ENCODE measurements around the gene SPOCK2. TPM values are rescaled to one million over a fixed set of nuclear protein-coding genes. Genes with fewer than 3 reads are reported as not detected.

The SPOCK2 gene
- total and polyA plus RNA-seq, 2 of the 13 experiments (the other 11 are each of a cell fraction or from before 2014, with no cell fraction given) = 8.6 to 30.6 TPM

DNA sequence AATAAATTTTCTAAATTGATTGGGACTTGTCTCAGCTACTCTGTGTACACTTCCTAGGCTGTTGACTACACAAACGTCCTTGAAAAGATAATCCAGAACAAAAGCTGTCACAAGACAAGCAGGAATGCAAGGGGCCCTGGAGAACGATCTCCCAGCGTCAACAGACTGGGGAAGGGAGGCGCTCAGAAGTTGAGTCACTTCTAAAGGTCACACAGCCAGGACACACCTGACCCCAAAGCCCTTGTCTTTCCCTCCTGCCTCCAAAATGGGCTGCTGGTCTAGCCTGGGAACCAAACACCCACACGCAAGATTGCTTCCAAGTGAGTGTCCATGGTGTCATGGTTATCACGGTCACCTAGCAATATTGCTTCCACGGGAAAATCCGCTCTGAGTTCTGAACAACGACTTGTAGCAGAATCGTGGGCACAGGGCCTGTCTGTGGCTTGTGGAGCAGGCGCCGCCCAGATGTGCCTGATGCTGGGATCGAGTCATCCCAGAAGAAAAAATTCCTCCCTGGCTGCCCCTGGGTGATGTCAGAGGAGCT, 49.8 kb downstream of the SPOCK2 start (continued):
- TF ChIP-seq ZNF678 (CRISPR knock-in tag; IDR thresholded peaks at IDR 0.05) = no peak
- TF ChIP-seq, protein P1, sequence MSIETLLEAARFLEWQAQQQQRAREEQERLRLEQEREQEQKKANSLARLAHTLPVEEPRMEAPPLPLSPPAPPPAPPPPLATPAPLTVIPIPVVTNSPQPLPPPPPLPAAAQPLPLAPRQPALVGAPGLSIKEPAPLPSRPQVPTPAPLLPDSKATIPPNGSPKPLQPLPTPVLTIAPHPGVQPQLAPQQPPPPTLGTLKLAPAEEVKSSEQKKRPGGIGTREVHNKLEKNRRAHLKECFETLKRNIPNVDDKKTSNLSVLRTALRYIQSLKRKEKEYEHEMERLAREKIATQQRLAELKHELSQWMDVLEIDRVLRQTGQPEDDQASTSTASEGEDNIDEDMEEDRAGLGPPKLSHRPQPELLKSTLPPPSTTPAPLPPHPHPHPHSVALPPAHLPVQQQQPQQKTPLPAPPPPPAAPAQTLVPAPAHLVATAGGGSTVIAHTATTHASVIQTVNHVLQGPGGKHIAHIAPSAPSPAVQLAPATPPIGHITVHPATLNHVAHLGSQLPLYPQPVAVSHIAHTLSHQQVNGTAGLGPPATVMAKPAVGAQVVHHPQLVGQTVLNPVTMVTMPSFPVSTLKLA (IDR thresholded peaks at IDR 0.05) = no peak
- TF ChIP-seq, protein P2, sequence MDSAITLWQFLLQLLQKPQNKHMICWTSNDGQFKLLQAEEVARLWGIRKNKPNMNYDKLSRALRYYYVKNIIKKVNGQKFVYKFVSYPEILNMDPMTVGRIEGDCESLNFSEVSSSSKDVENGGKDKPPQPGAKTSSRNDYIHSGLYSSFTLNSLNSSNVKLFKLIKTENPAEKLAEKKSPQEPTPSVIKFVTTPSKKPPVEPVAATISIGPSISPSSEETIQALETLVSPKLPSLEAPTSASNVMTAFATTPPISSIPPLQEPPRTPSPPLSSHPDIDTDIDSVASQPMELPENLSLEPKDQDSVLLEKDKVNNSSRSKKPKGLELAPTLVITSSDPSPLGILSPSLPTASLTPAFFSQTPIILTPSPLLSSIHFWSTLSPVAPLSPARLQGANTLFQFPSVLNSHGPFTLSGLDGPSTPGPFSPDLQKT (CRISPR knock-in tag; IDR thresholded peaks at IDR 0.05; ENCODE audit: borderline replicate concordance) = no peak
- TF ChIP-seq HMG20A (CRISPR knock-in tag; IDR thresholded peaks at IDR 0.05; ENCODE audit: borderline replicate concordance) = peak; percentile 76
- no peak for TF ChIP-seq ZNF33A (CRISPR knock-in tag; IDR thresholded peaks at IDR 0.05; ENCODE audit: borderline replicate concordance)
- no peak for TF ChIP-seq SP140L (CRISPR knock-in tag; IDR thresholded peaks at IDR 0.05; ENCODE audit: borderline replicate concordance)
- TF ChIP-seq NFYB (CRISPR knock-in tag; IDR thresholded peaks at IDR 0.05) = no peak
- no peak; the same call in 1 of the 2 replicates for TF ChIP-seq ZNF747 (CRISPR knock-in tag; IDR thresholded peaks at IDR 0.05; ENCODE audit: borderline replicate concordance)
- peak; percentile 93 for TF ChIP-seq NR2F6 (IDR thresholded peaks at IDR 0.05)
- TF ChIP-seq NR2F6 (CRISPR knock-in tag; IDR thresholded peaks at IDR 0.05) = peak; percentile 97
- TF ChIP-seq ZNF776 (CRISPR knock-in tag; IDR thresholded peaks at IDR 0.05) = no peak
- 0 out of 2 replicates have a peak, but pooled peaks have one; percentile 54 for TF ChIP-seq WIZ (CRISPR knock-in tag; IDR thresholded peaks at IDR 0.05)
- TF ChIP-seq, protein P3, sequence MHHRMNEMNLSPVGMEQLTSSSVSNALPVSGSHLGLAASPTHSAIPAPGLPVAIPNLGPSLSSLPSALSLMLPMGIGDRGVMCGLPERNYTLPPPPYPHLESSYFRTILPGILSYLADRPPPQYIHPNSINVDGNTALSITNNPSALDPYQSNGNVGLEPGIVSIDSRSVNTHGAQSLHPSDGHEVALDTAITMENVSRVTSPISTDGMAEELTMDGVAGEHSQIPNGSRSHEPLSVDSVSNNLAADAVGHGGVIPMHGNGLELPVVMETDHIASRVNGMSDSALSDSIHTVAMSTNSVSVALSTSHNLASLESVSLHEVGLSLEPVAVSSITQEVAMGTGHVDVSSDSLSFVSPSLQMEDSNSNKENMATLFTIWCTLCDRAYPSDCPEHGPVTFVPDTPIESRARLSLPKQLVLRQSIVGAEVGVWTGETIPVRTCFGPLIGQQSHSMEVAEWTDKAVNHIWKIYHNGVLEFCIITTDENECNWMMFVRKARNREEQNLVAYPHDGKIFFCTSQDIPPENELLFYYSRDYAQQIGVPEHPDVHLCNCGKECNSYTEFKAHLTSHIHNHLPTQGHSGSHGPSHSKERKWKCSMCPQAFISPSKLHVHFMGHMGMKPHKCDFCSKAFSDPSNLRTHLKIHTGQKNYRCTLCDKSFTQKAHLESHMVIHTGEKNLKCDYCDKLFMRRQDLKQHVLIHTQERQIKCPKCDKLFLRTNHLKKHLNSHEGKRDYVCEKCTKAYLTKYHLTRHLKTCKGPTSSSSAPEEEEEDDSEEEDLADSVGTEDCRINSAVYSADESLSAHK (CRISPR knock-in tag; IDR thresholded peaks at IDR 0.05; ENCODE audit: borderline replicate concordance) = no peak
- TF ChIP-seq, protein P4, sequence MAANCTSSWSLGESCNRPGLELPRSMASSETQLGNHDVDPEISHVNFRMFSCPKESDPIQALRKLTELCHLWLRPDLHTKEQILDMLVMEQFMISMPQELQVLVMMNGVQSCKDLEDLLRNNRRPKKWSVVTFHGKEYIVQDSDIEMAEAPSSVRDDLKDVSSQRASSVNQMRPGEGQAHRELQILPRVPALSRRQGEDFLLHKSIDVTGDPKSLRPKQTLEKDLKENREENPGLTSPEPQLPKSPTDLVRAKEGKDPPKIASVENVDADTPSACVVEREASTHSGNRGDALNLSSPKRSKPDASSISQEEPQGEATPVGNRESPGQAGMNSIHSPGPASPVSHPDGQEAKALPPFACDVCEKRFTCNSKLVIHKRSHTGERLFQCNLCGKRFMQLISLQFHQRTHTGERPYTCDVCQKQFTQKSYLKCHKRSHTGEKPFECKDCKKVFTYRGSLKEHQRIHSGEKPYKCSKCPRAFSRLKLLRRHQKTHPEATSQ (CRISPR knock-in tag; IDR thresholded peaks at IDR 0.05; ENCODE audit: borderline replicate concordance) = no peak
- no peak for TF ChIP-seq ZNF713 (CRISPR knock-in tag; IDR thresholded peaks at IDR 0.05)
- TF ChIP-seq, protein P5, sequence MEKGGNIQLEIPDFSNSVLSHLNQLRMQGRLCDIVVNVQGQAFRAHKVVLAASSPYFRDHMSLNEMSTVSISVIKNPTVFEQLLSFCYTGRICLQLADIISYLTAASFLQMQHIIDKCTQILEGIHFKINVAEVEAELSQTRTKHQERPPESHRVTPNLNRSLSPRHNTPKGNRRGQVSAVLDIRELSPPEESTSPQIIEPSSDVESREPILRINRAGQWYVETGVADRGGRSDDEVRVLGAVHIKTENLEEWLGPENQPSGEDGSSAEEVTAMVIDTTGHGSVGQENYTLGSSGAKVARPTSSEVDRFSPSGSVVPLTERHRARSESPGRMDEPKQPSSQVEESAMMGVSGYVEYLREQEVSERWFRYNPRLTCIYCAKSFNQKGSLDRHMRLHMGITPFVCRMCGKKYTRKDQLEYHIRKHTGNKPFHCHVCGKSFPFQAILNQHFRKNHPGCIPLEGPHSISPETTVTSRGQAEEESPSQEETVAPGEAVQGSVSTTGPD (CRISPR knock-in tag; IDR thresholded peaks at IDR 0.05) = no peak
- TF ChIP-seq PTBP1 (IDR thresholded peaks at IDR 0.05; ENCODE audit: low read depth, low read length, poor library complexity, severe bottlenecking) = no peak
- TF ChIP-seq SOX6 (IDR thresholded peaks at IDR 0.05) = no peak
- TF ChIP-seq SOX6 (CRISPR knock-in tag; IDR thresholded peaks at IDR 0.05) = peak; percentile 99
- TF ChIP-seq, protein P6, sequence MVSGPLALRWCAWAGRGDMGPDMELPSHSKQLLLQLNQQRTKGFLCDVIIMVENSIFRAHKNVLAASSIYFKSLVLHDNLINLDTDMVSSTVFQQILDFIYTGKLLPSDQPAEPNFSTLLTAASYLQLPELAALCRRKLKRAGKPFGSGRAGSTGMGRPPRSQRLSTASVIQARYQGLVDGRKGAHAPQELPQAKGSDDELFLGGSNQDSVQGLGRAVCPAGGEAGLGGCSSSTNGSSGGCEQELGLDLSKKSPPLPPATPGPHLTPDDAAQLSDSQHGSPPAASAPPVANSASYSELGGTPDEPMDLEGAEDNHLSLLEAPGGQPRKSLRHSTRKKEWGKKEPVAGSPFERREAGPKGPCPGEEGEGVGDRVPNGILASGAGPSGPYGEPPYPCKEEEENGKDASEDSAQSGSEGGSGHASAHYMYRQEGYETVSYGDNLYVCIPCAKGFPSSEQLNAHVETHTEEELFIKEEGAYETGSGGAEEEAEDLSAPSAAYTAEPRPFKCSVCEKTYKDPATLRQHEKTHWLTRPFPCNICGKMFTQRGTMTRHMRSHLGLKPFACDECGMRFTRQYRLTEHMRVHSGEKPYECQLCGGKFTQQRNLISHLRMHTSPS (CRISPR knock-in tag; IDR thresholded peaks at IDR 0.05; ENCODE audit: low read depth) = peak; percentile 58; the same call in 1 of the 2 replicates
- no peak for TF ChIP-seq MED13 (CRISPR knock-in tag; IDR thresholded peaks at IDR 0.05)

Data from HepG2 (cell line).